Measurements from ENCODE around the gene NR1H4.
A peak's percentile ranks its signal among the peaks of the same experiment; 100 is the strongest.

Gene NR1H4

DNA sequence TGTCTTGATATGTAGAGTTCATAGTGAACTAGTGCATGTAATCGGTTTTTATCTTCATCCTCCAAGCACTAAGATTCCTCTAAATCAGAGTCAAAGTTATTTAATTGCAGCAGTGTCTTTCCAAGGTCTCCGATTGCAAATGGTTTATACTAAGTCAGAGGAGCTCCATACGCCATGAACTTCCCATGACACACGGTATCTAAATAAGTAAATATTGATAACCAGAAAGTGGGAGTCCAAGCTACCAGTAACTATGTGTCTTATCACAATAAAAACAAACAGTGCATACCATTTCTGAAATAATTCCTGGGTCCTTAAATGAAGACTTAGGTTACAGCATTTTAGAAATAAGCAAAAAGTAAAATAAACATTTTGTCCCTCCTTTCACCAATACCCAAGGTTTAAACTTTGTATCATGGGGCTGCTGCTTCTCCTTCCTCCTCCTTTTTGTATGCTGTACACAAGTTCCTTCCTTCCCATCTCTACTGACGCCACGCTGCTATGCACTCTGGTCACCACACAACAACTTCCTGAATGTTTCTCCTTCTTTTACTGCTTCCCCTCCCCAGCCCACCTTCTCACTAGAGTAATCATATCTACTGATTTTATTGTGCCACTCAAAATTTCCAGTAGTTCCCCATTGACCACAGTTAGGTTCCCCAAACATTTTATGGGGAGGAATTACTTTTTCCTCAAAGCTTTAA is 10.7 kb downstream of the NR1H4 start:
- H3K4me3 ChIP-seq (ENCODE audit: low read length) = no peak overlapping the region
- no peak for DNase-seq (ENCODE audit: low read depth)
- TF ChIP-seq CTCF (conservative IDR thresholded peaks at IDR 0.05; ENCODE audit: low read depth, low read length) = no peak

- H3K4me3 ChIP-seq (ENCODE audit: low read length) = no peak overlapping the region
- no peak for TF ChIP-seq CTCF (conservative IDR thresholded peaks at IDR 0.05; ENCODE audit: low read depth, low read length)
- no peak for DNase-seq (ENCODE audit: low read depth)
Observed at GRCh38 chr12:100484891-100485471, 11.3 kb downstream of the NR1H4 start.

DNA sequence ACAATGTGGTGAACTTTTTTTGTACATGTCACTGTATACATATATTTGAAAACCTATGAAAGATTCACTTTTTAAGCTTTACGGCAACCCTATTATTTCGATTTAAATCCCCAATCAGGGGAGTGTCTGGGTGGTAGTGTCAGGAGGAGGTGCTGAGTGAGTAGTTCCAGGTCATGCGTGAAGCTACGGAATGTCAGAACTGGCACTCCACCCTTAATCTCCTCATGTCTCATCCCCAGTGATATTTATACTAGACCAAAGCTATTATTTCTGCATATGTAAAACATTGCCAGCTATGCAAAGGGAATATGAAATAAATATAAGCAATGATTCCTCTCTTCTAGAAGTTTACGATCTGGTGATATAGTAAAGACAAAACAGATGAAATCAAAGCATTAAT is 12.3 kb downstream of the NR1H4 start:
- TF ChIP-seq CTCF (conservative IDR thresholded peaks at IDR 0.05; ENCODE audit: low read depth, low read length) = no peak
- no peak for DNase-seq (ENCODE audit: low read depth)
- no peak overlapping the region for H3K4me3 ChIP-seq (ENCODE audit: low read length)

DNA sequence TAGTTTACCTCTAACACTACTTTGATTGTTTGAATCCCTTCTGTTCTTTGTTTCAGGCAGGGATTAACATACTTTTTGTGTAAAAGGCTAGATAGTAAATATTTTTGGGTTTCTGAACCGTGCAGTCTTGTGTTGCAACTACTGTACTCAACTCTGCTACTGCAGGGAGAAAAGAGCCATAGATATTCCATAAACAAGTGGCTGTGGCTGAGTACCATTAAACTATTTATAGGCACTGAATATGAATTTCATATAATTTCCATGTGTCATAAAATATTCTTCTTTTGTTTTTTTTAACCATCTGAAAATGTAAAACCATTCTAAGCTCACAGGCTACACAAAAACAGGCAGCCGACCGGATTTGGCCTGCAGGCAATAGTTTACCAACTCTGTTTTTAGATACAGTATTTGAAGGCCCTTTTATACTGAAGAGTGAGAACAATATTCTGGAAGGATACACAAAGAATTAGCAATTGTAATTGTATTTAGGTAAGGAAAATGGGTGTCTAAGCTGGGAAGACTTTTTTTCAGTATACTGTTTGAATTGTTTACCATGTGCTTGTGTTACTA is 15.7 kb downstream of the NR1H4 start:
- H3K4me3 ChIP-seq (ENCODE audit: low read length) = no peak overlapping the region
- no peak for TF ChIP-seq CTCF (conservative IDR thresholded peaks at IDR 0.05; ENCODE audit: low read depth, low read length)
- DNase-seq (ENCODE audit: low read depth) = peak; percentile 11

GRCh38 chr12:100490056-100490455 is 16.4 kb downstream of the NR1H4 start:
- DNase-seq (ENCODE audit: low read depth) = no peak
- no peak for TF ChIP-seq CTCF (conservative IDR thresholded peaks at IDR 0.05; ENCODE audit: low read depth, low read length)
- H3K4me3 ChIP-seq (ENCODE audit: low read length) = no peak overlapping the region

- no peak overlapping the region for H3K4me3 ChIP-seq (ENCODE audit: low read length)
- DNase-seq (ENCODE audit: low read depth) = no peak
- no peak for TF ChIP-seq CTCF (conservative IDR thresholded peaks at IDR 0.05; ENCODE audit: low read depth, low read length)
Observed at GRCh38 chr12:100491104-100491503, 17.4 kb downstream of the NR1H4 start.
